GM12874 (cell line): ENCODE results near the gene TANGO2.

Experiments used
- CTCF ChIP-seq: IDR thresholded peaks from 2 replicates; pipeline ENCODE4 v1.5.1; 2011; ENCODE audit warnings: low read depth, mild to moderate bottlenecking, control low read depth, low read length, moderate library complexity; ENCODE audit not compliant: insufficient read depth

Gene TANGO2

DNA sequence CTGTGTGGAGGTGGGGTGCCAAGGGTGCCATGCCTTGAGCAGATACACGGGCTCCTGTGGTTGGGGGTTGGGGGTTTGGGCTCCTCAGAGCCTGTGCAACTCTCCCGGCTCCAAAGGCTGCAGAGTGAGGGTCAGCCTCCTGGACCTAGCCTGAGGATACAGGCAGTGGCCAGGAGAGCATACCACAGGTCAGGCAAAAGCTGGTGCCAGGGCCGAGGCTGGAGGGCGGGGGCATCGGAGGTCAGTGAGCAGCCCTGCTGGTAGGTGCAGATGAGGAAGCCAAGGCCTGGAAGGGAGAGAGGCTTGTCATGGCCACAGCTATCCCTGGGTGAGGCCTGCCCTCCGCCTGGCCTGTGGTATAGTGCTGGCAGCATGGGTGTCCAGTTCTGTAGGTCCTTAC lies 33.6 kb downstream of the TANGO2 start:
- TF ChIP-seq CTCF, result no peak

GRCh38 chr22:20055144-20055543 lies 34.2 kb downstream of the TANGO2 start:
- TF ChIP-seq CTCF, result no peak

- TF ChIP-seq CTCF, result no peak
These were observed 34.7 kb downstream of the TANGO2 start for GRCh38 chr22:20055654-20056053.

DNA sequence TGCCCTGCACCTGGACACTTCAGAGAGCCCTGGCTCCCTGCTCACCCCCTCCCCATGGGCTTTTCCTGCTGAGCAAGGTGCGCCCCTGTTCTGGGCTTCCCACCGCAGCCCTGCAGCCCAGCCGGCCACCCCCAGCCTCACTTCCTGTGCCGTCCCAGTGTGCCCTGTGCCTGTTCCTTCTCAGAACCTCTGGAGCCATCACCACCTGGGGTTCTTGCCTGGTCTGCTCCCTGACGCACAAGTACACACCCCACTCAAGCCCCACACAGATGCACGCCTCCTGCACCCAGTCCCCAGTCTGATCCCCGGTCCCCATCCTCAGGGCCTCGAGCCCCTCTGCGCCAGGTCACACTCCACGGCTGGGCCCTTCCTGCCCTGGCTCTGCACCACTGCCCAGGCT lies 35.3 kb downstream of the TANGO2 start:
- no peak for TF ChIP-seq CTCF

- no peak for TF ChIP-seq CTCF
These were observed 35.9 kb downstream of the TANGO2 start for GRCh38 chr22:20056696-20057386.

- TF ChIP-seq CTCF, result no peak
These were observed 36.8 kb downstream of the TANGO2 start for GRCh38 chr22:20057596-20058268.

DNA sequence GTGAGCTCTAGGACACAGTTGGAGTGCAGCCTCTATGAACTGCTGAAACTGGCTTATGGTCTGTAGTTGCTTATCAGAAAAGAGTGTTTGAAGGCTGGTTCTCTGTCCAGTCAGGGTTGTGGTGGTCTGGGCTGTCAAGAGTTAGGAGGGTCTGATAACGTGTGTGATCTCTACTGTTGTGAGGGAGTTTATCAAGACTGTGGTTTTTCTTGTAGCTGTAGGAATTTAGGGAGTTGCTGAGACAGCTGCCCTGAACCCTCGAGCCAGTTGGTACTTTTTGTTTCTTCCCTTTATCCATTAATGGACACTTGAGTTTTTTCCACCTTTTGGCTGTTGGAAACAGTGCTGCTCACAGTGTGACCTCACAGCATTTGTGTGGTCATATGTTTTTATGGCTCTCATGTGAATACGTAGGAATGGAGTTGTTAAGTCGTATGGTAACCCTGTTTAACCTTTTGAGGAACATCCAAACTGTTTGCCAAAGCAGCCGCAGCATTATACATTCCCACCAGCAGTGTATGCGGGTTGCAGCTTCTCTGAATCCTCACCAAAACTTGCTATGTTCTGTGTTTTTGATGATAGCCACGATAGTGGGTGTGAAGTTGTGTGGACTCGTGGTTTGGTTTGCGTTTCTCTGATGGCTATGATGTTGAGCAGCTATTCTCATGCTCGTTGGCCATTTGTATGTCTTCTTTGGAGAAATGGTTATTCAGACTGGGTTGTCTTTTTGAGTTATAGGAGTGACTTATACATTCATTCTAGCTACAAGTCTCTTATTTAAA lies 38.3 kb downstream of the TANGO2 start:
- no peak for TF ChIP-seq CTCF
